ENCODE results near the gene TSR3. TPM values are rescaled to one million over a fixed set of nuclear protein-coding genes. Genes with fewer than 3 reads are reported as not detected.

TSR3 gene
- total RNA-seq, 1 experiment from 2014 or later = 117 TPM

DNA sequence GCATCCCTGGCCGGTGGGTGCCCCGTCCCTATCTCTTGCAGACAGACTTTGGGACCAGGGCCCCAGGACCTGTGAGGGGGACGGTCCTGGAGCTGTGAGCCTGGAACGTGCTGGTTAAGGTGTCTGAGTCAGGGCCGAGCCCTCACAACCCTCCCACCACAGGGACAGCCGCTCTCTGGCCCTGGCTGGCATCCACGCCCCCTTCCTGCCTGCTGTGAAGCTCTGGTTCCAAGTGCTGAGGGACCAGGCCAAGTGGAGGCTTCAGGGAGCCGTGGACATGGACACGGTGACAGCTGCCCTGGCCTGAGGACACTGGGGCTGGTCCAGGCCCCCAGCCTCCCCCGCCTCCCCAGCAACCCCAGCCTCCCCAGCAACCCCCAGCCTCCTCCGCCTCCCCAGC is 6.6 kb downstream of the TSR3 start:
- Histone ChIP-seq H3K4me2 (ENCODE audit: low read length) (no peak overlapping the region), H3K79me2 (ENCODE audit: low read length) (no peaks in the 10 kb centered on the region), H3K9ac (ENCODE audit: low read length) (no peak overlapping the region), H3K27me3 (ENCODE audit: low read length) (no peaks in the 10 kb centered on the region), H3K4me3 (ENCODE audit: low read length) (no peak overlapping the region), H3F3A (ENCODE audit: low read length, unreplicated experiment) (no peaks in the 10 kb centered on the region), H3K36me3 (ENCODE audit: low read depth, low read length) (no peaks in the 10 kb centered on the region), H3K27ac (ENCODE audit: low read length) (no peak overlapping the region), H2AFZ (ENCODE audit: low read length) (no peak overlapping the region), H3K9me3 (ENCODE audit: low read length) (no peaks in the 10 kb centered on the region), H3K9me2 (replicated peaks; ENCODE audit: low read length) (no peaks in the 10 kb centered on the region), H3K4me1 (ENCODE audit: insufficient read depth, low read length) (no peaks in the 10 kb centered on the region; the same call in 1 of the 2 replicates), H4K20me1 (ENCODE audit: low read length) (no peaks in the 10 kb centered on the region)
- ATAC-seq (no peak), DNase-seq (no peak)
- ChIA-PET CTCF (no interaction called here), POLR2A (ENCODE audit: unreplicated experiment) (no interaction called here)
- intact Hi-C loops (cut with micrococcal nuclease) = no loop called here
- TF ChIP-seq, protein P1, sequence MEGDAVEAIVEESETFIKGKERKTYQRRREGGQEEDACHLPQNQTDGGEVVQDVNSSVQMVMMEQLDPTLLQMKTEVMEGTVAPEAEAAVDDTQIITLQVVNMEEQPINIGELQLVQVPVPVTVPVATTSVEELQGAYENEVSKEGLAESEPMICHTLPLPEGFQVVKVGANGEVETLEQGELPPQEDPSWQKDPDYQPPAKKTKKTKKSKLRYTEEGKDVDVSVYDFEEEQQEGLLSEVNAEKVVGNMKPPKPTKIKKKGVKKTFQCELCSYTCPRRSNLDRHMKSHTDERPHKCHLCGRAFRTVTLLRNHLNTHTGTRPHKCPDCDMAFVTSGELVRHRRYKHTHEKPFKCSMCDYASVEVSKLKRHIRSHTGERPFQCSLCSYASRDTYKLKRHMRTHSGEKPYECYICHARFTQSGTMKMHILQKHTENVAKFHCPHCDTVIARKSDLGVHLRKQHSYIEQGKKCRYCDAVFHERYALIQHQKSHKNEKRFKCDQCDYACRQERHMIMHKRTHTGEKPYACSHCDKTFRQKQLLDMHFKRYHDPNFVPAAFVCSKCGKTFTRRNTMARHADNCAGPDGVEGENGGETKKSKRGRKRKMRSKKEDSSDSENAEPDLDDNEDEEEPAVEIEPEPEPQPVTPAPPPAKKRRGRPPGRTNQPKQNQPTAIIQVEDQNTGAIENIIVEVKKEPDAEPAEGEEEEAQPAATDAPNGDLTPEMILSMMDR (conservative IDR thresholded peaks at IDR 0.05; ENCODE audit: low read depth, low read length) = no peak
- TF ChIP-seq EZH2 (IDR thresholded peaks at IDR 0.05; ENCODE audit: low read length, unreplicated experiment) (no peak), EZH2phosphoT487 (IDR thresholded peaks at IDR 0.05; ENCODE audit: borderline replicate concordance, low read length) (no peak)
- no TSS peak for BruUV-seq (replicated peaks)

DNA sequence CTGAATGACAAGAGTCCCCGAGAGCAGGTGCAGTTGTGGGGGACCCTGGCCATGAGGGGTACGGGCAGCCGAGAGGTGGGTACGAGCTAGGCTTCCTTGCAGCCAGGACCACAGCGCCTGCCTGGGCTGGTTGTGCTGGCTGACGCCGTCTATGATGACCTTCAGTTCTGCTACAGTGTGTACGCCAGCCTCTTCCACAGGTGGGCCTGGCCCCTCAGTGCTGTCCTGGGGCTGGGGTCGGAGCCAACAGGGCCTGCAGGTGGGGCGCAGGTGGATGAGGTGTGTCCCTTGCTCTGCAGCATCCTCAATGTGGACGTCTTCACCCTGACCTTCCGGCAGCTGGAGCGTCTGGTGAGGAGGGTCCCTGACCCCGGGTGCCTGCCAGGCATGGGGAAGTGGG is 7.2 kb downstream of the TSR3 start:
- ATAC-seq (no peak), DNase-seq (no peak)
- BruUV-seq (replicated peaks) = no TSS peak
- ChIA-PET POLR2A (ENCODE audit: unreplicated experiment) (no interaction called here), CTCF (interaction anchor here (0.6 kb wide), 1 partner anchor 25 kb away, joined by 3 read pairs; no protein-coding TSS in a partner anchor)
- no peak for TF ChIP-seq EZH2phosphoT487 (IDR thresholded peaks at IDR 0.05; ENCODE audit: borderline replicate concordance, low read length)
- TF ChIP-seq, protein P1 (conservative IDR thresholded peaks at IDR 0.05; ENCODE audit: low read depth, low read length) = no peak
- no peak for TF ChIP-seq EZH2 (IDR thresholded peaks at IDR 0.05; ENCODE audit: low read length, unreplicated experiment)
- Histone ChIP-seq H3K4me2 (ENCODE audit: low read length) (peak overlapping the region; percentile 100), H2AFZ (ENCODE audit: low read length) (no peak overlapping the region), H3K36me3 (ENCODE audit: low read depth, low read length) (no peaks in the 10 kb centered on the region), H3F3A (ENCODE audit: low read length, unreplicated experiment) (no peaks in the 10 kb centered on the region), H3K9me3 (ENCODE audit: low read length) (no peaks in the 10 kb centered on the region), H3K9me2 (replicated peaks; ENCODE audit: low read length) (no peaks in the 10 kb centered on the region), H3K4me3 (ENCODE audit: low read length) (no peak overlapping the region; the same call in 1 of the 2 replicates), H3K9ac (ENCODE audit: low read length) (no peak overlapping the region), H3K4me1 (ENCODE audit: insufficient read depth, low read length) (no peaks in the 10 kb centered on the region; the same call in 1 of the 2 replicates), H3K27me3 (ENCODE audit: low read length) (no peaks in the 10 kb centered on the region), H3K79me2 (ENCODE audit: low read length) (no peaks in the 10 kb centered on the region), H3K27ac (ENCODE audit: low read length) (no peak overlapping the region), H4K20me1 (ENCODE audit: low read length) (no peaks in the 10 kb centered on the region)
- intact Hi-C loops (cut with micrococcal nuclease) = no loop called here

DNA sequence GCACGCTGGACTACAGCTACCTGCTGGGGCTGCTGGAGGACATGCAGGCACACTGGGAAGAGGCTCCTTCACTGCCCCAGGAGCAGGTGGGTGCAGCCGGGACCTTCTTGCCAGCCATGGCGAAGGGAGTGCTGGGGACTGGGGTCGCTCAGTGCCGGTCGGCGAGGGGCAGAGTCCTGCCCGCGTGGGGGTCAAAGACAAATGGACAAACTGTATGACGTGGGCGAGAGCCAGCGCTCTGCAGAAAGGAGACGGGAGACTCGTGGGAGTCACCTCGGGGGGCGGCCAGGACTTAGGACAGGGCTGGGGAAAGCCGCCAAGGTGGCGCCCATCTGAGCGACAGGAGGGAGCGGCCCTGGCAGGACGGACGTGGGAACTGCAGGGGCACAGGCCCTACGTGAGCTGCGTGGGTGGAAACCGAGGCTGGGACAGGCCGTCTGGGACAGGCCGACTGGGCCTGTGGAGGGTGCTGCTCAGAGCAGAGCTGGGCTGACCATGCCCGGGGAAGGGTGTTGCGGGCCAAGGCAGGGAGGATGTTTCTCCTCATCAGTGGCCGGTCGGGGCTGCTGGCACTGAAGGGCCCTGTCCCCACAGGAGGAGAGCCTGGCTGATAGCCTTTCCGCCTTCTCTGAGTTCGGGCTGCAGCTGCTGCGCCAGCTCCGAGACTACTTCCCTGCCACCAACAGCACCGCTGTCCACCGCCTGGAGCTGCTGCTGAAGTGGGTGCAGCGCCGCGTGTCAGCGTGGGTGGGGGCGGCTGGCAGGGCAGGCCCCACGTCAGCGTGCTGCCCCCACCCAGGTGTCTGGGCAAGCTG is 8.0 kb downstream of the TSR3 start:
- Histone ChIP-seq H3K9me3 (ENCODE audit: low read length) (no peaks in the 10 kb centered on the region), H3K9ac (ENCODE audit: low read length) (peak overlapping the region; percentile 40), H3K27ac (ENCODE audit: low read length) (no peak overlapping the region), H3K4me3 (ENCODE audit: low read length) (peak overlapping the region; percentile 87), H3K9me2 (replicated peaks; ENCODE audit: low read length) (no peaks in the 10 kb centered on the region), H3K79me2 (ENCODE audit: low read length) (no peaks in the 10 kb centered on the region), H3K4me2 (ENCODE audit: low read length) (peak overlapping the region; percentile 100), H2AFZ (ENCODE audit: low read length) (peak overlapping the region; percentile 76), H3K27me3 (ENCODE audit: low read length) (no peaks in the 10 kb centered on the region), H3K36me3 (ENCODE audit: low read depth, low read length) (no peaks in the 10 kb centered on the region), H3F3A (ENCODE audit: low read length, unreplicated experiment) (no peaks in the 10 kb centered on the region), H3K4me1 (ENCODE audit: insufficient read depth, low read length) (no peaks in the 10 kb centered on the region; the same call in 1 of the 2 replicates), H4K20me1 (ENCODE audit: low read length) (no peaks in the 10 kb centered on the region)
- POLR2A ChIA-PET (ENCODE audit: unreplicated experiment) = interaction anchor here (0.5 kb wide), 1 partner anchor 555 kb away, joined by 9 read pairs; the partner anchor contains the start of genes CHTF18 and RPUSD1
- DNase-seq (no peak), ATAC-seq (peak; percentile 15)
- BruUV-seq (replicated peaks) = TSS peak; percentile 10
- intact Hi-C loops (cut with micrococcal nuclease) = no loop called here
- CTCF ChIA-PET = interaction anchor here (0.6 to 1.0 kb wide), 2 partner anchors 10 to 25 kb away, joined by 3 read pairs; partner anchors contain the start of gene BAIAP3
- TF ChIP-seq EZH2 (IDR thresholded peaks at IDR 0.05; ENCODE audit: low read length, unreplicated experiment) = no peak
- TF ChIP-seq EZH2phosphoT487 (IDR thresholded peaks at IDR 0.05; ENCODE audit: borderline replicate concordance, low read length) = no peak
- TF ChIP-seq, protein P1 (conservative IDR thresholded peaks at IDR 0.05; ENCODE audit: low read depth, low read length) = no peak
